Measurements from ENCODE around the gene QSOX2.

GRCh38 chr9:136281421-136282271, 36.0 kb upstream of the QSOX2 start:
- TF ChIP-seq CTCF (conservative IDR thresholded peaks at IDR 0.05) = no peak
- no peak for TF ChIP-seq EZH2 (IDR thresholded peaks at IDR 0.05; ENCODE audit: low read depth)
